ENCODE data around the gene ZSCAN31.
A peak's percentile ranks its signal among the peaks of the same experiment; 100 is the strongest.

DNA sequence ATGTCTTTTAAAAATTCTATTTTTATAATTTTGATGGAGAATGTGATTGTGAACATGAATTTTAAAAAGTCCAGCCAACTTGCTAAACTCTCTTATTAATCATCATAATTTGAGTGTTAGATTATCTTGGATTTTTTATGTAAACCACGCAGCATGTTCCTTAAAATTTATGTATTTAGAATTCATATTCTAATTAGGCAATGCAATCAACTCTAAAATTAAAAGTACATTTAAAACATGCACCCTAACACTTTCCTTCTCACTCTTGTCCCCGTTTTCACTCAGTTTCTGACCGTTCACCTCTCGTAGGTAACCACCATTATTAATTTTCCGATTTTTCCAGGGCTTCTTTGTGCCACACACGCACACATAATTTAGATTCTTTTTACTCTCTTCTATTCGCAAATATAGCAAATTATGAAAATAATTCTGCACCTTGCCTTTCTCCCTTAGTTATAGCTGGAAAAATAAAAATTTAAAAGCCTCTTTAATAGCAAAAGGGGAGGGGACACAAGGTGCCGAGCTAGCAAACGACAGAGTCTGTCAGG is 13.5 kb upstream of the ZSCAN31 start:
- TF ChIP-seq ESRRA (IDR thresholded peaks at IDR 0.05; ENCODE audit: low read length) (no peak), BACH1 (IDR thresholded peaks at IDR 0.05; ENCODE audit: borderline replicate concordance) (no peak), MXI1 (IDR thresholded peaks at IDR 0.05; ENCODE audit: low read depth, low read length) (no peak), MYC (IDR thresholded peaks at IDR 0.05; ENCODE audit: insufficient read depth, insufficient read length, insufficient replicate concordance, low read length, severe bottlenecking) (no peak), EZH2 (IDR thresholded peaks at IDR 0.05; ENCODE audit: borderline replicate concordance, control insufficient read depth, low read depth, low read length) (no peak), POLR2AphosphoS5 (IDR thresholded peaks at IDR 0.05; ENCODE audit: low read length) (no peak), YBX1 (IDR thresholded peaks at IDR 0.05) (no peak), NFIC (IDR thresholded peaks at IDR 0.05; ENCODE audit: low read depth, low read length) (peak; percentile 56; the same call in 1 of the 2 replicates), EP300 (IDR thresholded peaks at IDR 0.05; ENCODE audit: borderline replicate concordance in 1 of 2, control insufficient read depth in 1 of 2, low read depth in 2 of 2, low read length in 2 of 2) (no peak), CHD2 (IDR thresholded peaks at IDR 0.05; ENCODE audit: borderline replicate concordance, low read depth, low read length) (no peak)

Measured in GM12878 (cell line).